H1 (cell line): ENCODE data around the gene ZFYVE21. TPM values are rescaled to one million over a fixed set of nuclear protein-coding genes. Genes with fewer than 3 reads are reported as not detected.

Source experiments
- BCL11A ChIP-seq, 2 experiments: IDR thresholded peaks; one replicate each; pipeline ENCODE4 v1.6.1; 2011; ENCODE audit warnings: low read depth in 2 of 2, low read length in 2 of 2, mild to moderate bottlenecking in 2 of 2
- CHD1 ChIP-seq: IDR thresholded peaks from 2 replicates; pipeline ENCODE4 v1.6.1; 2012; ENCODE audit warnings: low read depth, low read length, improper control_type of control experiment
- CHD2 ChIP-seq: IDR thresholded peaks from 2 replicates; pipeline ENCODE4 v1.6.1; 2012; ENCODE audit warnings: low read length, improper control_type of control experiment
- CHD7 ChIP-seq: fragments of 300-600 bp; sonication (generic); IDR thresholded peaks from 2 replicates; pipeline ENCODE4 v1.7.1; 2012; ENCODE audit warnings: low read length, moderate library complexity, mild to moderate bottlenecking, inconsistent platforms; ENCODE audit not compliant: insufficient replicate concordance
- EGR1 ChIP-seq: IDR thresholded peaks from 2 replicates; pipeline ENCODE4 v1.6.1; 2011; ENCODE audit warnings: low read depth, low read length, borderline replicate concordance
- GTF2F1 ChIP-seq: IDR thresholded peaks from 2 replicates; pipeline ENCODE4 v1.6.1; 2012; ENCODE audit warnings: low read depth, low read length, improper control_type of control experiment, borderline replicate concordance
- JUN ChIP-seq: IDR thresholded peaks from 2 replicates; pipeline ENCODE4 v1.6.1; 2011; ENCODE audit warnings: low read depth, mild to moderate bottlenecking, improper control_type of control experiment, low read length
- KDM4A ChIP-seq: IDR thresholded peaks from one replicate; pipeline ENCODE4 v1.7.1; 2012; ENCODE audit warnings: low read depth, mild to moderate bottlenecking, moderate library complexity, low read length, inconsistent platforms; ENCODE audit not compliant: severe bottlenecking
- MAX ChIP-seq: IDR thresholded peaks from 2 replicates; pipeline ENCODE4 v1.6.1; 2012; ENCODE audit warnings: inconsistent platforms
- polyA plus RNA-seq, 7 experiments: library from polyadenylated mRNA; depleted of rRNA in 3 of 7; stranded (reverse) in 5 of 7; unstranded in 2 of 7; fragments of >200 nt in 5 of 7; fragments of 200-250 nt in 2 of 7; gene quantifications; 1 replicate in 5 of 7; 2 replicates in 1 of 7; 4 replicates in 1 of 7; pipeline versions ENCODE4 v1.2.1 to v1.2.3, GENCODE V29; 2011 to 2013; ENCODE audit warnings: missing spikeins in 2 of 7, mixed read lengths in 2 of 7
- total RNA-seq: library from RNA; stranded (reverse); fragmentation: NEBNext Ultra II Directional; extraction: Animal tissue kit (Norgen Biotek cat#: 25700); gene quantifications from 2 replicates; pipeline ENCODE4 v1.2.1, GENCODE V29; 2021

ZFYVE21 gene
- total and polyA plus RNA-seq, 2 of the 8 experiments (the other 6 are each of a cell fraction or from before 2014, with no cell fraction given), result 53.4 to 127 TPM

GRCh38 chr14:103748534-103748857 is 32.9 kb downstream of the ZFYVE21 start (continued):
- TF ChIP-seq CHD7, result no peak
- TF ChIP-seq MAX, result no peak
- no peak for TF ChIP-seq EGR1
- TF ChIP-seq CHD2, result no peak
- no peak for TF ChIP-seq CHD1
- TF ChIP-seq KDM4A, result no peak
- TF ChIP-seq GTF2F1, result no peak
- no peak for TF ChIP-seq JUN
- no peak for TF ChIP-seq BCL11A (IDR thresholded peaks at IDR 0.05; ENCODE audit: low read depth in 2 of 2, low read length in 2 of 2)
